Measurements from ENCODE around the gene GDI1. TPM values are rescaled to one million over a fixed set of nuclear protein-coding genes. Genes with fewer than 3 reads are reported as not detected.

Gene GDI1
- polyA plus RNA-seq, 1 donor (not counting 4 experiments of a cell fraction or from before 2014, with no cell fraction given), result 61.8 TPM

- TF ChIP-seq CTCF (optimal IDR thresholded peaks at IDR 0.05 in 1 of 3, IDR thresholded peaks at IDR 0.05 in 1 of 3, conservative IDR thresholded peaks at IDR 0.05 in 1 of 3; ENCODE audit: extremely low read depth in 1 of 3, insufficient read depth in 2 of 3, low read length in 3 of 3) (no peak), EZH2 (IDR thresholded peaks at IDR 0.05; ENCODE audit: low read length) (no peak)
- no peak for DNase-seq (ENCODE audit: low read depth, low spot score)
- dilution Hi-C loops (cut with MboI; ENCODE audit: extremely low pct_ligation_motif_present, low sequenced_read_pairs), result no loop called here
- no peak for FAIRE-seq
- H3K27ac ChIP-seq (ENCODE audit: control insufficient read depth, insufficient read depth, low read length), result no peak overlapping the region
- H3K4me1 ChIP-seq (ENCODE audit: control insufficient read depth, extremely low read depth, insufficient read depth, low read length), result no peaks in the 10 kb centered on the region
- no peak overlapping the region for H3K4me2 ChIP-seq (ENCODE audit: control insufficient read depth, extremely low read depth, insufficient read depth, low read depth, low read length)
- H3K9me1 ChIP-seq (ENCODE audit: control insufficient read depth, extremely low read depth, insufficient read depth, low read length), result no peaks in the 10 kb centered on the region
- H2AFZ ChIP-seq (ENCODE audit: control insufficient read depth, low read length), result no peak overlapping the region
- H3K27me3 ChIP-seq (ENCODE audit: control insufficient read depth, extremely low read depth, insufficient read depth, low read length), result no peaks in the 10 kb centered on the region
- H4K20me1 ChIP-seq (ENCODE audit: control insufficient read depth, extremely low read depth, insufficient read depth, low read length), result no peaks in the 10 kb centered on the region
- H3K79me2 ChIP-seq (ENCODE audit: control insufficient read depth, insufficient read depth, low read length), result no peaks in the 10 kb centered on the region
- H3K9me3 ChIP-seq (ENCODE audit: control insufficient read depth, low read depth, low read length), result no peaks in the 10 kb centered on the region
- H3K4me3 ChIP-seq (ENCODE audit: control insufficient read depth in 2 of 3, extremely low read depth in 1 of 3, insufficient read depth in 2 of 3, low read depth in 1 of 3, low read length in 3 of 3), result no peak overlapping the region
- H3K36me3 ChIP-seq (ENCODE audit: control insufficient read depth in 2 of 2, extremely low read depth in 1 of 2, insufficient read depth in 2 of 2, low read length in 2 of 2), result peaks cover 0 to 9% of the 10 kb centered on the region in 2 experiments
- no peak overlapping the region for H3K9ac ChIP-seq (ENCODE audit: control insufficient read depth, extremely low read depth, insufficient read depth, low read length)
Measured at GRCh38 chrX:154450312-154450711, 13.4 kb downstream of the GDI1 start.

GRCh38 chrX:154452823-154453222 lies 15.9 kb downstream of the GDI1 start:
- H4K20me1 ChIP-seq (ENCODE audit: control insufficient read depth, extremely low read depth, insufficient read depth, low read length), result no peaks in the 10 kb centered on the region
- no peaks in the 10 kb centered on the region for H3K27me3 ChIP-seq (ENCODE audit: control insufficient read depth, extremely low read depth, insufficient read depth, low read length)
- H3K27ac ChIP-seq (ENCODE audit: control insufficient read depth, insufficient read depth, low read length), result no peak overlapping the region
- no peak overlapping the region for H3K4me2 ChIP-seq (ENCODE audit: control insufficient read depth, extremely low read depth, insufficient read depth, low read depth, low read length)
- TF ChIP-seq CTCF (optimal IDR thresholded peaks at IDR 0.05 in 1 of 3, IDR thresholded peaks at IDR 0.05 in 1 of 3, conservative IDR thresholded peaks at IDR 0.05 in 1 of 3; ENCODE audit: extremely low read depth in 1 of 3, insufficient read depth in 2 of 3, low read length in 3 of 3) (no peak), EZH2 (IDR thresholded peaks at IDR 0.05; ENCODE audit: low read length) (no peak)
- H2AFZ ChIP-seq (ENCODE audit: control insufficient read depth, low read length), result no peak overlapping the region
- FAIRE-seq, result no peak
- H3K4me1 ChIP-seq (ENCODE audit: control insufficient read depth, extremely low read depth, insufficient read depth, low read length), result no peaks in the 10 kb centered on the region
- H3K79me2 ChIP-seq (ENCODE audit: control insufficient read depth, insufficient read depth, low read length), result no peaks in the 10 kb centered on the region
- dilution Hi-C loops (cut with MboI; ENCODE audit: extremely low pct_ligation_motif_present, low sequenced_read_pairs), result no loop called here
- H3K4me3 ChIP-seq (ENCODE audit: control insufficient read depth in 2 of 3, extremely low read depth in 1 of 3, insufficient read depth in 2 of 3, low read depth in 1 of 3, low read length in 3 of 3), result no peak overlapping the region
- no peaks in the 10 kb centered on the region for H3K9me1 ChIP-seq (ENCODE audit: control insufficient read depth, extremely low read depth, insufficient read depth, low read length)
- peaks cover 0 to 9% of the 10 kb centered on the region in 2 experiments for H3K36me3 ChIP-seq (ENCODE audit: control insufficient read depth in 2 of 2, extremely low read depth in 1 of 2, insufficient read depth in 2 of 2, low read length in 2 of 2)
- no peaks in the 10 kb centered on the region for H3K9me3 ChIP-seq (ENCODE audit: control insufficient read depth, low read depth, low read length)
- no peak overlapping the region for H3K9ac ChIP-seq (ENCODE audit: control insufficient read depth, extremely low read depth, insufficient read depth, low read length)
- DNase-seq (ENCODE audit: low read depth, low spot score), result no peak
